ENCODE data around the gene PCNP. TPM values are rescaled to one million over a fixed set of nuclear protein-coding genes. Genes with fewer than 3 reads are reported as not detected.

PCNP gene
- total and polyA plus RNA-seq, 9 of the 15 experiments (the other 6 are each of a cell fraction or from before 2014, with no cell fraction given), result 54.3 to 170 (median 150) TPM

GRCh38 chr3:101573449-101574387, at the start of gene PCNP (continued):
- TF ChIP-seq ZNF407 (IDR thresholded peaks at IDR 0.05; ENCODE audit: low read depth) (0 out of 2 replicates have a peak, but pooled peaks have one; percentile 29), MGA (IDR thresholded peaks at IDR 0.05) (peak; percentile 30; the same call in 1 of the 2 replicates), ATF1 (CRISPR knock-in tag; IDR thresholded peaks at IDR 0.05) (peak; percentile 64; the same call in 1 of the 2 replicates), ATF1 (tag; IDR thresholded peaks at IDR 0.05) (peak; percentile 97)
- TF ChIP-seq, protein P1, sequence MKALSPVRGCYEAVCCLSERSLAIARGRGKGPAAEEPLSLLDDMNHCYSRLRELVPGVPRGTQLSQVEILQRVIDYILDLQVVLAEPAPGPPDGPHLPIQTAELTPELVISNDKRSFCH (CRISPR knock-in tag; IDR thresholded peaks at IDR 0.05), result no peak
- TF ChIP-seq, protein P1 (tag; IDR thresholded peaks at IDR 0.05), result no peak

Measured in K562 (cell line).